PFSK-1 (cell line): ENCODE results near the gene GRK5.

Experiments
- FOXP2 ChIP-seq: optimal IDR thresholded peaks from 2 replicates; pipeline ENCODE3; 2011; ENCODE audit warnings: borderline replicate concordance, control low read depth, inconsistent platforms; ENCODE audit not compliant: insufficient read depth; ENCODE audit errors: extremely low read length, extremely low read depth
- POLR2AphosphoS5 ChIP-seq: IDR thresholded peaks from 2 replicates; pipeline ENCODE4 v1.6.1; 2012; ENCODE audit warnings: low read depth, mild to moderate bottlenecking, control low read depth, low read length, moderate library complexity
- SIN3A ChIP-seq: IDR thresholded peaks from 2 replicates; pipeline ENCODE4 v1.6.1; 2012; ENCODE audit warnings: mild to moderate bottlenecking, low read length, moderate library complexity, borderline replicate concordance; ENCODE audit not compliant: insufficient read depth
- TAF1 ChIP-seq: IDR thresholded peaks from 2 replicates; pipeline ENCODE4 v1.6.1; 2012; ENCODE audit warnings: low read length, control low read depth, borderline replicate concordance; ENCODE audit not compliant: insufficient read depth
- TF ChIP-seq, protein P1 (sequence below), 2 experiments: IDR thresholded peaks; 2 replicates each; pipeline versions ENCODE4 v1.6.1 to v1.8.0; 2011 to 2012; ENCODE audit warnings: low read depth in 2 of 2, low read length in 2 of 2, control low read depth in 1 of 2, inconsistent platforms in 1 of 2, mild to moderate bottlenecking in 1 of 2, moderate library complexity in 1 of 2; ENCODE audit not compliant: insufficient read depth in 1 of 2

The GRK5 gene

DNA sequence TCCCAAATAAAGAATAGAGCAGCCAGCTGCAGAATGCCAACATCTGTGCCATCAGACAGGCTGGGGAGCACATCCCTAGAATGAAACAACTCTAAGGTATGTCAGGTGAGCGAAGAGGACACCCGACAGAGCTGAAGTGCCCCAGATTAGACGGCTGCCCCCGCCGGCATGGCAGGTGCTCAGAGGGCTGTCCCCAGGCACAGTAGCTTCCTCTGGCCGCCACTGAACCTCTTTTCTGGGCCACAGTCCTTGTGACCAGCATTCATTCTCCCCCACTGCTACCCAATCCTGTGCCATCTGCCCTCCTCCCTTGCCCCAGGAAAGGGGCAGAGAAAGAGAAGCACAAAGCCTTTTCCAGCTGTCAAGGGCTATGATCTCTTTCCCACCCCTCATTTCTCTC lies 293.4 kb downstream of the GRK5 start:
- TF ChIP-seq, protein P1, sequence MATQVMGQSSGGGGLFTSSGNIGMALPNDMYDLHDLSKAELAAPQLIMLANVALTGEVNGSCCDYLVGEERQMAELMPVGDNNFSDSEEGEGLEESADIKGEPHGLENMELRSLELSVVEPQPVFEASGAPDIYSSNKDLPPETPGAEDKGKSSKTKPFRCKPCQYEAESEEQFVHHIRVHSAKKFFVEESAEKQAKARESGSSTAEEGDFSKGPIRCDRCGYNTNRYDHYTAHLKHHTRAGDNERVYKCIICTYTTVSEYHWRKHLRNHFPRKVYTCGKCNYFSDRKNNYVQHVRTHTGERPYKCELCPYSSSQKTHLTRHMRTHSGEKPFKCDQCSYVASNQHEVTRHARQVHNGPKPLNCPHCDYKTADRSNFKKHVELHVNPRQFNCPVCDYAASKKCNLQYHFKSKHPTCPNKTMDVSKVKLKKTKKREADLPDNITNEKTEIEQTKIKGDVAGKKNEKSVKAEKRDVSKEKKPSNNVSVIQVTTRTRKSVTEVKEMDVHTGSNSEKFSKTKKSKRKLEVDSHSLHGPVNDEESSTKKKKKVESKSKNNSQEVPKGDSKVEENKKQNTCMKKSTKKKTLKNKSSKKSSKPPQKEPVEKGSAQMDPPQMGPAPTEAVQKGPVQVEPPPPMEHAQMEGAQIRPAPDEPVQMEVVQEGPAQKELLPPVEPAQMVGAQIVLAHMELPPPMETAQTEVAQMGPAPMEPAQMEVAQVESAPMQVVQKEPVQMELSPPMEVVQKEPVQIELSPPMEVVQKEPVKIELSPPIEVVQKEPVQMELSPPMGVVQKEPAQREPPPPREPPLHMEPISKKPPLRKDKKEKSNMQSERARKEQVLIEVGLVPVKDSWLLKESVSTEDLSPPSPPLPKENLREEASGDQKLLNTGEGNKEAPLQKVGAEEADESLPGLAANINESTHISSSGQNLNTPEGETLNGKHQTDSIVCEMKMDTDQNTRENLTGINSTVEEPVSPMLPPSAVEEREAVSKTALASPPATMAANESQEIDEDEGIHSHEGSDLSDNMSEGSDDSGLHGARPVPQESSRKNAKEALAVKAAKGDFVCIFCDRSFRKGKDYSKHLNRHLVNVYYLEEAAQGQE (IDR thresholded peaks at IDR 0.05; ENCODE audit: insufficient read depth in 1 of 2, low read depth in 2 of 2, low read length in 2 of 2), result no peak
- TF ChIP-seq SIN3A (no peak), TAF1 (no peak), POLR2AphosphoS5 (no peak), FOXP2 (no peak)

DNA sequence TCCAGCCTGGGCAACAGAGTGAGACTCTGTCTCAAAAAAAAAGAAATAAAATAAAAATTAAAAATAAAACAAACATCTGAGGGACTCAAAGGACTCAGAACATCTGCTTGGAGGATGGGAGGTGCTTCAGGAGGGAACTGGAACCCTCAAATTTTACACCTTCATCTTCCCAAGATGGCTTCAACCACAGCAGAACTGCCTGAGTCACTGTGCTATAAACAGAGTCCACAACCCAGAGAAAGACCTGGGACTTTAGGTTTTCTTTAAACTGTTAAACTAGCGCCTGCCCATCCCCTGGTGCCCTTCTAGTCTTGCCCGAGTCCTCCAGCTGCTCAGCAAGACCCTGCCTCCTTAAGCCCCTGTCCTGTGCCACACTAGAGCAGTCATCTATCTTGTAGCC lies 294.3 kb downstream of the GRK5 start:
- TF ChIP-seq SIN3A (no peak), TAF1 (no peak), POLR2AphosphoS5 (no peak), FOXP2 (no peak)
- TF ChIP-seq, protein P1 (IDR thresholded peaks at IDR 0.05; ENCODE audit: insufficient read depth in 1 of 2, low read depth in 2 of 2, low read length in 2 of 2), result no peak

DNA sequence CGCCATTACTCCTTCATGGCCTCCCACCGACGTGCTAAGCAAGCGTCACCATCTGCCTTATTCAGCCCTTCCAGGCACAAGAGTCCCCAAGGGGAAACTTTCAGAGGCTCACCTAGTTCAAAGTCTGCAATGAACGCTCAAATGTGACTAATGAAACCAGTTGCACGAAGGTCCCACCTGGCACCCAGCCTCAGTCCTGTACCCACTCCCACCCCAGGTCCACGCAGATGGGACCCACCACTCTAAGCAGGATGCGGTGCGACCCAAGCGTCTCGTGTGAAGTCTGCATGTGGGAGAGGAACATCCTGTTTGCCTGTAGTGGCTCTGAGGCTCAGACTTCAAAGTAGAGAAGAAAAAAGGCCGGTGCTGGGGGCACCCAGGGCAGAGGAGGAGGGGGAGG lies 294.8 kb downstream of the GRK5 start:
- TF ChIP-seq SIN3A, result no peak
- TF ChIP-seq FOXP2, result no peak
- TF ChIP-seq, protein P1 (IDR thresholded peaks at IDR 0.05; ENCODE audit: insufficient read depth in 1 of 2, low read depth in 2 of 2, low read length in 2 of 2), result no peak

DNA sequence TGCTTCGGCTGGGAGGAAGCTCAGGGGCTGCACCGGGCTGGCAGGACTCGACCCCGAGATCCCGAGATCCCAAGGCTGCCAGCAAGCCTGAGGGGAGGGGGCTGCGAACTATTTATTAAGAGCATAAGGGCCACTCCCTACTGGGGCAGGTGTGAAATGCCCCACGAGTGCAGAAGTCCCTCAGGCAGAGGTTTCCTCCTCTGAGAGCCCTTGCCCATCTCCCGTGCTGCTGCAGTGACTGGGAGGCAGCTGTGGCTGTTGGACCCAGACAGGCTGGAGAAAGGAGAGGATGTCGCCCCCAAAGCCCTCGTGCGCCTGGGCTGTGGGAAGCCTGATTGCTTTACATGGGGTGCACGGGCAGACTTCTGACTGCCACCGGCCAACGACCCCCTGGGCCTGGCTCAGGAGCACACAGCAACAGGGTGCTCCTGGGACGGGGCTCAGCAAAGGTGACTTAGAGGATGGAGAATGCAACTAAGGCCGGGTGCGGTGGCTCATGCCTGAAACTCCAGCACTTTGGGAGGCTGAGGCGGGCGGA lies 295.3 kb downstream of the GRK5 start:
- TF ChIP-seq TAF1, result no peak
- TF ChIP-seq POLR2AphosphoS5, result no peak
- TF ChIP-seq FOXP2, result no peak
- no peak for TF ChIP-seq SIN3A
- TF ChIP-seq, protein P1 (IDR thresholded peaks at IDR 0.05; ENCODE audit: insufficient read depth in 1 of 2, low read depth in 2 of 2, low read length in 2 of 2), result no peak

DNA sequence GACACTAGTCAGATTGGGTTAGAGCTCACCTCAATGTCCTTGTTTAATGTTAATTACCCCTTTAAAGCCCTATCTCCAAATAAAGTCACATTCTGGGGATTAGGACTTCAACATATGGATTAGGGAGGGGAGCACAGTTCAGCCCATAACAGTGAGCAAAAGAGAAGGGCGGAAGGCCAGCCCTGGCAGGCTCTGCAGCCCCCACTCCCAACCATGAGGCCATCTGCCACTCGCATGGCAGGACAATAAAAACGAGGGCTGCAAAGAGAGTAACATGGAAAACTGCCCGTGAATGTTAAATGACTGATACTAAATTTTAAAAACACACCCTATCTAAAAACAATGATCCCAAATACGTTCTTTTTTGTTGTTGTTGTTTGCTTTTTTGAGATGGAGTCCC lies 296.4 kb downstream of the GRK5 start:
- TF ChIP-seq, protein P1 (IDR thresholded peaks at IDR 0.05; ENCODE audit: insufficient read depth in 1 of 2, low read depth in 2 of 2, low read length in 2 of 2), result no peak
- TF ChIP-seq POLR2AphosphoS5 (no peak), TAF1 (no peak), SIN3A (no peak), FOXP2 (no peak)
